OCI-LY1 (cell line): Measurements from ENCODE around the gene DYNC1LI2.

Experiments used
- H2AFZ ChIP-seq: fragments of 200-600 bp; sonication (generic), shearing (Covaris generic); 2 replicates; pipeline ENCODE4 v1.6.0; 2014; ENCODE audit warnings: antibody characterized with exemption, mild to moderate bottlenecking, low read length
- H3F3A ChIP-seq: fragments of 200-600 bp; sonication (generic), shearing (Covaris generic); 2 replicates; pipeline ENCODE4 v1.6.0; 2014; ENCODE audit warnings: mild to moderate bottlenecking, antibody characterized with exemption, low read length, moderate library complexity; ENCODE audit not compliant: insufficient read depth
- H3K27ac ChIP-seq: fragments of 200-600 bp; sonication (generic); 2 replicates; pipeline ENCODE4 v1.5.1; 2014; ENCODE audit warnings: low read length, mixed run types, mild to moderate bottlenecking, low read depth; ENCODE audit not compliant: poor library complexity, severe bottlenecking
- H3K27me3 ChIP-seq: fragments of 200-600 bp; sonication (generic); 2 replicates; pipeline ENCODE4 v1.6.0; 2014; ENCODE audit warnings: antibody characterized with exemption, mild to moderate bottlenecking, low read length, moderate library complexity; ENCODE audit not compliant: insufficient read depth
- H3K36me3 ChIP-seq: fragments of 200-600 bp; sonication (generic); 2 replicates; pipeline ENCODE4 v1.6.1; 2014; ENCODE audit warnings: mild to moderate bottlenecking, antibody characterized with exemption, low read length, moderate library complexity, mixed read lengths; ENCODE audit not compliant: insufficient read depth
- H3K4me1 ChIP-seq: fragments of 200-600 bp; sonication (generic); 2 replicates; pipeline ENCODE4 v1.5.1; 2014; ENCODE audit warnings: mild to moderate bottlenecking, low read length, moderate library complexity; ENCODE audit not compliant: insufficient read depth, severe bottlenecking
- H3K4me2 ChIP-seq: fragments of 200-600 bp; sonication (generic), shearing (Covaris generic); 2 replicates; pipeline ENCODE4 v1.6.1; 2014; ENCODE audit warnings: low read length
- H3K4me3 ChIP-seq: fragments of 200-600 bp; sonication (generic); 2 replicates; pipeline ENCODE4 v1.5.1; 2014; ENCODE audit warnings: low read length, low read depth, mild to moderate bottlenecking, mixed read lengths; ENCODE audit not compliant: poor library complexity, severe bottlenecking
- H3K79me2 ChIP-seq: fragments of 200-600 bp; shearing (Covaris generic); 2 replicates; pipeline ENCODE4 v1.6.1; 2016; ENCODE audit warnings: mixed run types, low read length, mixed read lengths; ENCODE audit not compliant: insufficient read depth
- H3K9ac ChIP-seq: fragments of 200-600 bp; sonication (generic), shearing (Covaris generic); 2 replicates; pipeline ENCODE4 v1.6.1; 2014; ENCODE audit warnings: mild to moderate bottlenecking, low read length, mixed read lengths
- H3K9me2 ChIP-seq: fragments of 200-600 bp; sonication (generic), shearing (Covaris generic); 2 replicates; pipeline ENCODE4 v1.6.1; 2014; ENCODE audit warnings: low read depth, mild to moderate bottlenecking, low read length, mixed read lengths
- H3K9me3 ChIP-seq: fragments of 200-600 bp; shearing (Covaris generic); 2 replicates; pipeline ENCODE4 v1.6.1; 2014; ENCODE audit warnings: low read length, mixed read lengths
- H4K20me1 ChIP-seq: fragments of 200-600 bp; sonication (generic), shearing (Covaris generic); 2 replicates; pipeline ENCODE4 v1.6.0; 2016; ENCODE audit warnings: mild to moderate bottlenecking, low read length; ENCODE audit not compliant: insufficient read depth
- EZH2 ChIP-seq: fragments of 200-600 bp; sonication (generic), shearing (Covaris generic); IDR thresholded peaks from 2 replicates; pipeline ENCODE4 v1.8.0; 2017; ENCODE audit warnings: borderline replicate concordance, mixed run types, mild to moderate bottlenecking, antibody characterized with exemption, low read length, moderate library complexity, mixed read lengths
- TF ChIP-seq, protein P1 (sequence below): fragments of 200-600 bp; sonication (generic), shearing (Covaris generic); IDR thresholded peaks from 2 replicates; pipeline ENCODE4 v1.5.1; 2017; ENCODE audit warnings: mild to moderate bottlenecking, antibody characterized with exemption, low read length, moderate library complexity, mixed read lengths

DYNC1LI2 gene

DNA sequence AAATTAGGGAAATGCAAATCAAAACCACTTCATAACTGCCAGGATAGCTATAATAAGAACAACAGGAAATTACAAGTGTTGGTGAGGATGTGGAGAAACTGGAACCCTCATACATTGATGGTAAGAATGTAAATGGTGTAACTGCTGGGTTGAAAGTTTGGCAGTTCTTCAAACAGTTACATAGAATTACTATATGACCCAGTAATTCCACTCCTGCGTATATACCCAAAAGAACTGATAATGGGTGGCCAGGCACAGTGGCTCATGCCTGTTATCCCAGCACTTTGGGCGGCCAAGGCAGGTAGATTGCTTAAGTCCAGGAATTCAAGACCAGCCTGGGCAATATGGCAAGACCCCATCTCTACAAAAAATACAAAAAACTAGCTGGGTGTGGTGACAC, 50.4 kb downstream of the DYNC1LI2 start:
- no peak overlapping the region for H3K9ac ChIP-seq
- no peak for TF ChIP-seq EZH2
- TF ChIP-seq, protein P1, sequence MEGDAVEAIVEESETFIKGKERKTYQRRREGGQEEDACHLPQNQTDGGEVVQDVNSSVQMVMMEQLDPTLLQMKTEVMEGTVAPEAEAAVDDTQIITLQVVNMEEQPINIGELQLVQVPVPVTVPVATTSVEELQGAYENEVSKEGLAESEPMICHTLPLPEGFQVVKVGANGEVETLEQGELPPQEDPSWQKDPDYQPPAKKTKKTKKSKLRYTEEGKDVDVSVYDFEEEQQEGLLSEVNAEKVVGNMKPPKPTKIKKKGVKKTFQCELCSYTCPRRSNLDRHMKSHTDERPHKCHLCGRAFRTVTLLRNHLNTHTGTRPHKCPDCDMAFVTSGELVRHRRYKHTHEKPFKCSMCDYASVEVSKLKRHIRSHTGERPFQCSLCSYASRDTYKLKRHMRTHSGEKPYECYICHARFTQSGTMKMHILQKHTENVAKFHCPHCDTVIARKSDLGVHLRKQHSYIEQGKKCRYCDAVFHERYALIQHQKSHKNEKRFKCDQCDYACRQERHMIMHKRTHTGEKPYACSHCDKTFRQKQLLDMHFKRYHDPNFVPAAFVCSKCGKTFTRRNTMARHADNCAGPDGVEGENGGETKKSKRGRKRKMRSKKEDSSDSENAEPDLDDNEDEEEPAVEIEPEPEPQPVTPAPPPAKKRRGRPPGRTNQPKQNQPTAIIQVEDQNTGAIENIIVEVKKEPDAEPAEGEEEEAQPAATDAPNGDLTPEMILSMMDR: no peak
- no peak overlapping the region for H3K27ac ChIP-seq
- H3K4me3 ChIP-seq: no peak overlapping the region
- no peak overlapping the region for H2AFZ ChIP-seq
- H3K36me3 ChIP-seq: no peaks in the 10 kb centered on the region
- no peaks in the 10 kb centered on the region for H3K79me2 ChIP-seq
- H3K9me3 ChIP-seq: no peaks in the 10 kb centered on the region
- peaks cover 4% of the 10 kb centered on the region for H3K27me3 ChIP-seq
- peaks cover 9% of the 10 kb centered on the region for H3K4me1 ChIP-seq
- H3K4me2 ChIP-seq: no peak overlapping the region
- no peaks in the 10 kb centered on the region for H4K20me1 ChIP-seq
- H3F3A ChIP-seq: no peaks in the 10 kb centered on the region
- no peaks in the 10 kb centered on the region for H3K9me2 ChIP-seq

GRCh38 chr16:66699898-66700297, 51.5 kb downstream of the DYNC1LI2 start:
- peaks cover 14% of the 10 kb centered on the region for H3K4me1 ChIP-seq
- H3K4me2 ChIP-seq: no peak overlapping the region
- H3K9ac ChIP-seq: no peak overlapping the region
- no peaks in the 10 kb centered on the region for H3K9me2 ChIP-seq
- no peak overlapping the region for H3K4me3 ChIP-seq
- peaks cover 4% of the 10 kb centered on the region for H3K27me3 ChIP-seq
- H2AFZ ChIP-seq: no peak overlapping the region
- no peaks in the 10 kb centered on the region for H3K36me3 ChIP-seq
- no peaks in the 10 kb centered on the region for H3F3A ChIP-seq
- H3K79me2 ChIP-seq: no peaks in the 10 kb centered on the region
- no peaks in the 10 kb centered on the region for H4K20me1 ChIP-seq
- H3K27ac ChIP-seq: no peak overlapping the region
- H3K9me3 ChIP-seq: no peaks in the 10 kb centered on the region
- TF ChIP-seq, protein P1: no peak
- TF ChIP-seq EZH2: no peak

DNA sequence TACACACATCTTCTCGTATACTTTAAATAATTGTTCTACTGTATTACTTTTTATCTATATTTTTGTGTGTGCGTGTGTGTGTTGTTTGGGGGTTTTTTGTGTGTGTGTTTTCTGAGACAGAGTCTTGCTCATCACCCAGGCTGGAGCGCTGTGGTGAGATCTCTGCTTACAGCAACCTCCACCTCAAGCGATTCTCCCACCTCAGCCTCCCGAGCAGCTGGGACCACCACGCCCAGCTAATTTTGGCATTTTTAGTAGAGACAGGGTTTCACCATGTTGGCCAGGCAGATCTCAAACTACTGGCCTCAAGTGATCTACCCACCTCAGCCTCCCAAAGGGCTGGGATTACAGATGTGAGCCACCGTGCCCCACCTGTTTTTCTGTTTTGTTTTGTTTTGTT, 53.4 kb downstream of the DYNC1LI2 start:
- H3K9me3 ChIP-seq: no peaks in the 10 kb centered on the region
- H3K36me3 ChIP-seq: no peaks in the 10 kb centered on the region
- no peak overlapping the region for H3K4me3 ChIP-seq
- no peak overlapping the region for H2AFZ ChIP-seq
- no peak for TF ChIP-seq EZH2
- TF ChIP-seq, protein P1: no peak
- no peaks in the 10 kb centered on the region for H3K9me2 ChIP-seq
- no peaks in the 10 kb centered on the region for H3F3A ChIP-seq
- peaks cover 4% of the 10 kb centered on the region; the same call in 1 of the 2 replicates for H3K27me3 ChIP-seq
- H3K27ac ChIP-seq: no peak overlapping the region
- no peaks in the 10 kb centered on the region for H3K79me2 ChIP-seq
- H3K4me2 ChIP-seq: no peak overlapping the region
- H3K9ac ChIP-seq: no peak overlapping the region
- H4K20me1 ChIP-seq: no peaks in the 10 kb centered on the region
- H3K4me1 ChIP-seq: peaks cover 14% of the 10 kb centered on the region
